Liver (tissue), 9 donors: ENCODE measurements around the gene ACSBG1. TPM values are rescaled to one million over a fixed set of nuclear protein-coding genes. Genes with fewer than 3 reads are reported as not detected.

ENCODE experiments used
- DNase-seq: peaks from one replicate; pipeline ENCODE4 v3.0.0-alpha.2; 2017; ENCODE audit warnings: low spot score
- H3K27ac ChIP-seq, 2 donors: one replicate each; pipeline ENCODE4 v1.7.0; 2013; ENCODE audit warnings: inconsistent platforms in 2 of 2, low read length in 2 of 2, control low read depth in 1 of 2, low read depth in 1 of 2, mild to moderate bottlenecking in 1 of 2
- H3K27me3 ChIP-seq, 4 donors: one replicate each; pipeline versions ENCODE4 v1.6.1 to v1.7.0; 2013; ENCODE audit warnings: low read length in 3 of 4, inconsistent platforms in 1 of 4, mild to moderate bottlenecking in 1 of 4, moderate library complexity in 1 of 4; ENCODE audit not compliant: control insufficient read depth in 4 of 4, insufficient read depth in 4 of 4
- H3K36me3 ChIP-seq, 4 donors: one replicate each; pipeline versions ENCODE4 v1.6.1 to v1.7.0; 2013; ENCODE audit warnings: low read length in 3 of 4, mild to moderate bottlenecking in 3 of 4, low read depth in 1 of 4, moderate library complexity in 1 of 4; ENCODE audit not compliant: control insufficient read depth in 4 of 4, insufficient read depth in 3 of 4
- H3K4me1 ChIP-seq, 4 donors: one replicate each; pipeline versions ENCODE4 v1.6.1 to v1.7.0; 2013; ENCODE audit warnings: low read length in 3 of 4, mild to moderate bottlenecking in 3 of 4, moderate library complexity in 1 of 4; ENCODE audit not compliant: control insufficient read depth in 4 of 4, insufficient read depth in 4 of 4
- H3K4me3 ChIP-seq, 3 donors: one replicate each; pipeline versions ENCODE4 v1.6.1 to v1.7.0; 2013; ENCODE audit warnings: low read length in 3 of 3, control low read depth in 1 of 3, low read depth in 1 of 3, mild to moderate bottlenecking in 1 of 3
- H3K9ac ChIP-seq, 2 donors: one replicate each; pipeline ENCODE4 v1.7.0; 2013; ENCODE audit warnings: low read length in 2 of 2, mild to moderate bottlenecking in 2 of 2, moderate library complexity in 2 of 2, control low read depth in 1 of 2, low read depth in 1 of 2
- H3K9me3 ChIP-seq, 4 donors: one replicate each; pipeline versions ENCODE4 v1.6.1 to v1.7.0; 2013; ENCODE audit warnings: low read length in 3 of 4; ENCODE audit not compliant: control insufficient read depth in 4 of 4
- EGR1 ChIP-seq, 2 donors: IDR thresholded peaks; 2 replicates each; pipeline ENCODE4 v1.6.1; 2016 to 2018; ENCODE audit warnings: antibody characterized with exemption in 2 of 2, low read depth in 2 of 2
- HNF4A ChIP-seq, 2 donors: conservative IDR thresholded peaks; 2 replicates each; pipeline ENCODE4 v1.6.1; 2016; ENCODE audit warnings: antibody characterized with exemption in 2 of 2, mild to moderate bottlenecking in 2 of 2
- HNF4G ChIP-seq: IDR thresholded peaks from 2 replicates; pipeline ENCODE4 v1.6.1; 2016; ENCODE audit warnings: antibody characterized with exemption
- JUND ChIP-seq, 2 donors: IDR thresholded peaks; 2 replicates each; pipeline ENCODE4 v1.6.1; 2016; ENCODE audit warnings: antibody characterized with exemption in 2 of 2
- NR2F2 ChIP-seq: IDR thresholded peaks from 2 replicates; pipeline ENCODE4 v1.6.1; 2016; ENCODE audit warnings: antibody characterized with exemption
- TAF1 ChIP-seq: conservative IDR thresholded peaks from 2 replicates; pipeline ENCODE4 v1.6.1; 2016; ENCODE audit warnings: antibody characterized with exemption, mild to moderate bottlenecking
- WGBS: extraction: QIAGEN DNeasy Blood & Tissue Kit; methylation state at CpG from one replicate; pipeline ENCODE4 v1.1.7; 2013; 5-methylcytosine and 5-hydroxymethylcytosine counted together
- polyA plus RNA-seq, 2 donors: library from polyadenylated mRNA; stranded (reverse) in 1 of 2; unstranded in 1 of 2; fragments of 200-250 nt in 1 of 2; fragments of >200 nt in 1 of 2; fragmentation: Nextera tagmentation in 1 of 2; extraction: Ambion mirVana in 1 of 2; gene quantifications; one replicate each; pipeline versions ENCODE4 v1.2.1 to v1.2.3, GENCODE V29; 2013 to 2015
- total RNA-seq, 2 donors: library from RNA; depleted of rRNA; stranded (reverse); fragments of >200 nt; gene quantifications; one replicate each; pipeline ENCODE4 v1.2.3, GENCODE V29; 2014
- TF ChIP-seq, protein P1 (sequence below): IDR thresholded peaks from 2 replicates; pipeline ENCODE4 v1.6.1; 2016; ENCODE audit warnings: antibody characterized with exemption, mild to moderate bottlenecking
- TF ChIP-seq, protein P2 (sequence below): IDR thresholded peaks from 2 replicates; pipeline ENCODE4 v1.6.1; 2016; ENCODE audit warnings: antibody characterized with exemption
- TF ChIP-seq, protein P3 (sequence below): IDR thresholded peaks from 2 replicates; pipeline ENCODE4 v1.6.1; 2016; ENCODE audit warnings: antibody characterized with exemption
- TF ChIP-seq, protein P4 (sequence below): IDR thresholded peaks from 2 replicates; pipeline ENCODE4 v1.6.1; 2016; ENCODE audit warnings: antibody characterized with exemption
- TF ChIP-seq, protein P5 (sequence below): fragments of 150-350 bp; IDR thresholded peaks from 2 replicates; pipeline ENCODE4 v1.5.1; 2017; ENCODE audit warnings: improper control_type of control experiment, low read depth, low read length; ENCODE audit not compliant: missing input control
- donor health status: healthy.
- donor health status: healthy.
- donor health status: healthy.
- donor health status: healthy.
- donor health status: healthy.

The ACSBG1 gene
- total and polyA plus RNA-seq, 4 donors, result under 0.01 to 3.8 (median 0.15) TPM

DNA sequence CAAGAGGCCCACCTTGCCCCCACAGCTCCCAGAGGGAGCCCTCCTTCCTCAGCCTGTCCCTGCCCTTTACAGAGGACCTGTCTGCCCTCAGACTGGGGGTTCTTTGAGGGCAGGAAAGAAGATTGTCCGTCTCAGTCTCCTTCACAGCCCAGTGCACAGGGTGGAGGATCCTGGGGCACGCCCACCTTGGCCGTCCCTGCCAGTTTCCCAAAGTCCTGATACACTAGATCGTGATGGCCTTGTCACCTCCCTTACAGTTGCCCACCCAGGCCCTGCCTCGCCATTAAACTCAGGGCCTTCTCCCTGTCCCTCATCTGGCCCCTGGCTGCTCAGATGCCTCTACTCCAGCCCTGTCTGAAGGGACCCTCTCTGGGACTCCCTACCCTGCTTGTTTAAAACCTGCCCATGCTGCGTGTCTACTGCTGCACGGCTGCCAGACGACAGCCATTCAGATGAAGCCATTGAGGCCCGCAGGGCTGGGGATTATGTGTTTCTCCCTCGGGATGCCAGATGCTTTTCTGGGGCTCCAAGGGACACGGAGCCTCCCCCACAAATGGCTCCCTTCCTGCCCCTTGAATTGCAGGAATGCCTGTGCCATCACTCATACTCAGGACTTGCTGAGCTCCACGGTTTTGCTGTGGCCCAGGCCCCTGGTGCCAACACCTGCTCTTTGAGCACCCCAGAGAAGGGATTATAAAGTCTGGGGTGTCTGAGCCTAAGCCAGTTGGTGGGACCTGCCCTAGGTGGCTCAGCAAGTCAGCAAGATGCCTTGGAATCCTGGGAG, 27.8 kb downstream of the ACSBG1 start:
- TF ChIP-seq, protein P1, sequence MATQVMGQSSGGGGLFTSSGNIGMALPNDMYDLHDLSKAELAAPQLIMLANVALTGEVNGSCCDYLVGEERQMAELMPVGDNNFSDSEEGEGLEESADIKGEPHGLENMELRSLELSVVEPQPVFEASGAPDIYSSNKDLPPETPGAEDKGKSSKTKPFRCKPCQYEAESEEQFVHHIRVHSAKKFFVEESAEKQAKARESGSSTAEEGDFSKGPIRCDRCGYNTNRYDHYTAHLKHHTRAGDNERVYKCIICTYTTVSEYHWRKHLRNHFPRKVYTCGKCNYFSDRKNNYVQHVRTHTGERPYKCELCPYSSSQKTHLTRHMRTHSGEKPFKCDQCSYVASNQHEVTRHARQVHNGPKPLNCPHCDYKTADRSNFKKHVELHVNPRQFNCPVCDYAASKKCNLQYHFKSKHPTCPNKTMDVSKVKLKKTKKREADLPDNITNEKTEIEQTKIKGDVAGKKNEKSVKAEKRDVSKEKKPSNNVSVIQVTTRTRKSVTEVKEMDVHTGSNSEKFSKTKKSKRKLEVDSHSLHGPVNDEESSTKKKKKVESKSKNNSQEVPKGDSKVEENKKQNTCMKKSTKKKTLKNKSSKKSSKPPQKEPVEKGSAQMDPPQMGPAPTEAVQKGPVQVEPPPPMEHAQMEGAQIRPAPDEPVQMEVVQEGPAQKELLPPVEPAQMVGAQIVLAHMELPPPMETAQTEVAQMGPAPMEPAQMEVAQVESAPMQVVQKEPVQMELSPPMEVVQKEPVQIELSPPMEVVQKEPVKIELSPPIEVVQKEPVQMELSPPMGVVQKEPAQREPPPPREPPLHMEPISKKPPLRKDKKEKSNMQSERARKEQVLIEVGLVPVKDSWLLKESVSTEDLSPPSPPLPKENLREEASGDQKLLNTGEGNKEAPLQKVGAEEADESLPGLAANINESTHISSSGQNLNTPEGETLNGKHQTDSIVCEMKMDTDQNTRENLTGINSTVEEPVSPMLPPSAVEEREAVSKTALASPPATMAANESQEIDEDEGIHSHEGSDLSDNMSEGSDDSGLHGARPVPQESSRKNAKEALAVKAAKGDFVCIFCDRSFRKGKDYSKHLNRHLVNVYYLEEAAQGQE, result no peak
- TF ChIP-seq NR2F2 (no peak), EGR1 (IDR thresholded peaks at IDR 0.05; ENCODE audit: low read depth in 2 of 2) (no peak), TAF1 (no peak), HNF4G (no peak), HNF4A (conservative IDR thresholded peaks at IDR 0.05) (no peak)
- TF ChIP-seq, protein P2, sequence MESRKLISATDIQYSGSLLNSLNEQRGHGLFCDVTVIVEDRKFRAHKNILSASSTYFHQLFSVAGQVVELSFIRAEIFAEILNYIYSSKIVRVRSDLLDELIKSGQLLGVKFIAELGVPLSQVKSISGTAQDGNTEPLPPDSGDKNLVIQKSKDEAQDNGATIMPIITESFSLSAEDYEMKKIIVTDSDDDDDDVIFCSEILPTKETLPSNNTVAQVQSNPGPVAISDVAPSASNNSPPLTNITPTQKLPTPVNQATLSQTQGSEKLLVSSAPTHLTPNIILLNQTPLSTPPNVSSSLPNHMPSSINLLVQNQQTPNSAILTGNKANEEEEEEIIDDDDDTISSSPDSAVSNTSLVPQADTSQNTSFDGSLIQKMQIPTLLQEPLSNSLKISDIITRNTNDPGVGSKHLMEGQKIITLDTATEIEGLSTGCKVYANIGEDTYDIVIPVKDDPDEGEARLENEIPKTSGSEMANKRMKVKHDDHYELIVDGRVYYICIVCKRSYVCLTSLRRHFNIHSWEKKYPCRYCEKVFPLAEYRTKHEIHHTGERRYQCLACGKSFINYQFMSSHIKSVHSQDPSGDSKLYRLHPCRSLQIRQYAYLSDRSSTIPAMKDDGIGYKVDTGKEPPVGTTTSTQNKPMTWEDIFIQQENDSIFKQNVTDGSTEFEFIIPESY, result no peak
- TF ChIP-seq, protein P3, sequence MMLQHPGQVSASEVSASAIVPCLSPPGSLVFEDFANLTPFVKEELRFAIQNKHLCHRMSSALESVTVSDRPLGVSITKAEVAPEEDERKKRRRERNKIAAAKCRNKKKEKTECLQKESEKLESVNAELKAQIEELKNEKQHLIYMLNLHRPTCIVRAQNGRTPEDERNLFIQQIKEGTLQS, result no peak
- TF ChIP-seq, protein P4, sequence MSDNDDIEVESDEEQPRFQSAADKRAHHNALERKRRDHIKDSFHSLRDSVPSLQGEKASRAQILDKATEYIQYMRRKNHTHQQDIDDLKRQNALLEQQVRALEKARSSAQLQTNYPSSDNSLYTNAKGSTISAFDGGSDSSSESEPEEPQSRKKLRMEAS, result no peak
- TF ChIP-seq, protein P5, sequence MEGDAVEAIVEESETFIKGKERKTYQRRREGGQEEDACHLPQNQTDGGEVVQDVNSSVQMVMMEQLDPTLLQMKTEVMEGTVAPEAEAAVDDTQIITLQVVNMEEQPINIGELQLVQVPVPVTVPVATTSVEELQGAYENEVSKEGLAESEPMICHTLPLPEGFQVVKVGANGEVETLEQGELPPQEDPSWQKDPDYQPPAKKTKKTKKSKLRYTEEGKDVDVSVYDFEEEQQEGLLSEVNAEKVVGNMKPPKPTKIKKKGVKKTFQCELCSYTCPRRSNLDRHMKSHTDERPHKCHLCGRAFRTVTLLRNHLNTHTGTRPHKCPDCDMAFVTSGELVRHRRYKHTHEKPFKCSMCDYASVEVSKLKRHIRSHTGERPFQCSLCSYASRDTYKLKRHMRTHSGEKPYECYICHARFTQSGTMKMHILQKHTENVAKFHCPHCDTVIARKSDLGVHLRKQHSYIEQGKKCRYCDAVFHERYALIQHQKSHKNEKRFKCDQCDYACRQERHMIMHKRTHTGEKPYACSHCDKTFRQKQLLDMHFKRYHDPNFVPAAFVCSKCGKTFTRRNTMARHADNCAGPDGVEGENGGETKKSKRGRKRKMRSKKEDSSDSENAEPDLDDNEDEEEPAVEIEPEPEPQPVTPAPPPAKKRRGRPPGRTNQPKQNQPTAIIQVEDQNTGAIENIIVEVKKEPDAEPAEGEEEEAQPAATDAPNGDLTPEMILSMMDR, result no peak
- Histone ChIP-seq H3K36me3 (no peaks in the 10 kb centered on the region), H3K9ac (no peak overlapping the region), H3K9me3 (no peaks in the 10 kb centered on the region), H3K4me1 (peaks cover 0 to 10% (median 4%) of the 10 kb centered on the region in 4 donors), H3K27ac (no peak overlapping the region), H3K4me3 (no peak overlapping the region), H3K27me3 (no peaks in the 10 kb centered on the region)
- WGBS, result 90% methylated on average over 12 of the region's 12 CpGs
- DNase-seq, result peak; percentile 28

DNA sequence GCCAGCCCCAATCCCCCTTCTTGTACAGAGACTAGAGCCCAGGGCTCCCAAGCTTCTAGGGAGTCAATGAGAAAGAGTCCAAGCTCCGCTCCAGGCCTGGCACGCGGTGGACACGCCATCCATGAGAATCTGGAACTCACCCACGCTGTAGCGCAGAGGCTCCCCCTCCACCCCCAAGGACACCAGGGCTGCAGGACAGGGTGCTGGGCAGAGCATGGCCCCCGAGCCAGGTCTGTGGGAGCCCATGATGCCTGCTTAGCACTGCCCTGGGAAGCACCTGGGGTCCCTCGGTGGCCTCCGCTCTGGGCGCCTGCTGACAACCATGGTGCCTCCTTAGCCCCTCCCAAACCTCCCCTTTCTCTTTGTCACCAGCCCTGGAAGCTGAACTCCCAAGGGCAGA, 28.5 kb downstream of the ACSBG1 start:
- 96% methylated on average over 10 of the region's 10 CpGs for WGBS
- no peak for DNase-seq
- Histone ChIP-seq H3K4me1 (peaks cover 0 to 10% (median 4%) of the 10 kb centered on the region in 4 donors), H3K27me3 (no peaks in the 10 kb centered on the region), H3K27ac (no peak overlapping the region), H3K36me3 (no peaks in the 10 kb centered on the region), H3K9ac (no peak overlapping the region), H3K4me3 (no peak overlapping the region), H3K9me3 (no peaks in the 10 kb centered on the region)
- TF ChIP-seq JUND (IDR thresholded peaks at IDR 0.05), result no peak
